HepG2 (cell line): ENCODE data around the gene ZMYND12. TPM values are rescaled to one million over a fixed set of nuclear protein-coding genes. Genes with fewer than 3 reads are reported as not detected.

Experiments used
- ATAC-seq: fragments of 200-7000 bp; cut with Tn5 transposase; 3 replicates; pipeline ENCODE4 v1.9.1; 2020; ENCODE audit warnings: mild to moderate bottlenecking, moderate library complexity
- BruUV-seq: library from RNA; stranded (reverse); fragments of 400-500 nt; replicated peaks from 2 replicates; lab custom pipeline; 2021; lab: Mats Ljungman, UMichigan
- CTCF ChIA-PET: fragments of 300-600 bp; formaldehyde crosslinking; extraction: SDS; loops from one replicate; lab custom pipeline; 2021; ENCODE audit warnings: low total read pairs, inconsistent platforms, low intra/inter-chr PET ratio; lab: Yijun Ruan, JAX
- POLR2A ChIA-PET: fragments of 350-600 bp; sonication (Branson Sonifier 250); formaldehyde crosslinking; loops from one replicate; lab custom pipeline; 2020; ENCODE audit warnings: antibody characterized with exemption, inconsistent platforms; lab: Yijun Ruan, JAX
- DNase-seq: peaks from one replicate; pipeline ENCODE4 v3.0.0-alpha.2; 2015; ENCODE audit warnings: low spot score
- FAIRE-seq: peaks from 3 replicates; lab custom pipeline; 2011; peaks lifted over from hg19 to GRCh38; lab: Jason Lieb, UNC
- H2AFZ ChIP-seq: one replicate; pipeline ENCODE4 v1.6.1; 2011; ENCODE audit warnings: low read length, inconsistent platforms
- H3K27ac ChIP-seq: fragments of 300-600 bp; 3 replicates; pipeline ENCODE4 v1.8.0; 2011; ENCODE audit warnings: mixed run types, mild to moderate bottlenecking, mixed read lengths, low read length, inconsistent platforms; ENCODE audit not compliant: insufficient read depth; ENCODE audit errors: extremely low read length
- H3K27me3 ChIP-seq, 2 experiments: fragments of 200-600 bp in 1 of 2; 2 replicates in 1 of 2; 3 replicates in 1 of 2; pipeline versions ENCODE4 v1.6.0 to v1.8.0; 2011; ENCODE audit warnings: low read length in 2 of 2, mild to moderate bottlenecking in 2 of 2, moderate library complexity in 2 of 2, inconsistent platforms in 1 of 2; ENCODE audit not compliant: insufficient read depth in 2 of 2, control insufficient read depth in 1 of 2
- H3K36me3 ChIP-seq, 2 experiments: fragments of 200-600 bp in 1 of 2; replicated peaks in 1 of 2; 2 replicates in 1 of 2; 3 replicates in 1 of 2; pipeline versions ENCODE4 v1.5.1 to v1.8.0; 2011; ENCODE audit warnings: low read length in 2 of 2, inconsistent platforms in 1 of 2; ENCODE audit not compliant: insufficient read depth in 2 of 2, control insufficient read depth in 1 of 2
- H3K4me1 ChIP-seq: 2 replicates; pipeline ENCODE4 v1.5.1; 2012; ENCODE audit warnings: low read length, inconsistent platforms; ENCODE audit not compliant: insufficient read depth
- H3K4me2 ChIP-seq: 2 replicates; pipeline ENCODE4 v1.6.0; 2011; ENCODE audit warnings: low read depth, low read length, inconsistent platforms
- H3K4me3 ChIP-seq, 3 experiments: fragments of 200-600 bp in 1 of 3; sonication (generic), shearing (Covaris generic) in 1 of 3; replicated peaks in 1 of 3; 2 replicates each; pipeline ENCODE4 v1.5.1; 2011 to 2016; ENCODE audit warnings: low read length in 3 of 3, inconsistent platforms in 2 of 3, low read depth in 2 of 3, mild to moderate bottlenecking in 2 of 3, control low read depth in 1 of 3, mixed read lengths in 1 of 3; ENCODE audit not compliant: insufficient read depth in 1 of 3
- H3K79me2 ChIP-seq: one replicate; pipeline ENCODE4 v1.6.1; 2011; ENCODE audit warnings: low read length, inconsistent platforms; ENCODE audit not compliant: insufficient read depth
- H3K9ac ChIP-seq: 2 replicates; pipeline ENCODE4 v1.6.0; 2011; ENCODE audit warnings: mild to moderate bottlenecking, low read depth, low read length, inconsistent platforms; ENCODE audit not compliant: insufficient read depth
- H3K9me3 ChIP-seq: 2 replicates; pipeline ENCODE4 v1.5.1; 2012; ENCODE audit warnings: mild to moderate bottlenecking, low read length
- H4K20me1 ChIP-seq: 2 replicates; pipeline ENCODE4 v1.6.0; 2011; ENCODE audit warnings: inconsistent platforms, mild to moderate bottlenecking, low read length, moderate library complexity; ENCODE audit not compliant: insufficient read depth
- FOXM1 ChIP-seq: sonication (generic); formaldehyde crosslinking; IDR thresholded peaks from 2 replicates; pipeline ENCODE4 v1.5.0; 2020; ENCODE audit warnings: missing genetic modification reagents
- HOXA7 ChIP-seq: sonication (generic); formaldehyde crosslinking; IDR thresholded peaks from 2 replicates; pipeline ENCODE4 v1.8.1; 2022; ENCODE audit warnings: mild to moderate bottlenecking, missing genetic modification reagents, moderate library complexity
- NR1H2 ChIP-seq: sonication (generic); formaldehyde crosslinking; IDR thresholded peaks from 2 replicates; pipeline ENCODE4 v1.8.1; 2022; ENCODE audit warnings: low read depth, missing genetic modification reagents, borderline replicate concordance
- SOX13 ChIP-seq, 3 experiments: fragments of 450-650 bp in 1 of 3; sonication (generic) in 1 of 3; formaldehyde crosslinking in 1 of 3; IDR thresholded peaks in 2 of 3; conservative IDR thresholded peaks in 1 of 3; 2 replicates each; pipeline versions ENCODE4 v1.5.0 to v1.6.1; 2016 to 2020; ENCODE audit warnings: antibody characterized with exemption in 1 of 3, mild to moderate bottlenecking in 1 of 3, missing compliant biosample characterization in 1 of 3, missing genetic modification reagents in 1 of 3, moderate library complexity in 1 of 3
- TBL1XR1 ChIP-seq: fragments of 150-350 bp; IDR thresholded peaks from 2 replicates; pipeline ENCODE4 v1.6.1; 2014; ENCODE audit warnings: borderline replicate concordance, low read length; ENCODE audit not compliant: partially characterized antibody
- ZNF460 ChIP-seq: sonication (generic); formaldehyde crosslinking; IDR thresholded peaks from 2 replicates; pipeline ENCODE4 v1.5.1; 2020; ENCODE audit warnings: missing genetic modification reagents, mild to moderate bottlenecking, borderline replicate concordance
- ZNF644 ChIP-seq: IDR thresholded peaks from 2 replicates; pipeline ENCODE4 v1.6.1; 2016; ENCODE audit warnings: low read depth
- WGBS: methylation state at CpG from one replicate; pipeline ENCODE4 v1.1.6; 2017; ENCODE audit warnings: low lambda C conversion rate; 5-methylcytosine and 5-hydroxymethylcytosine counted together
- in situ Hi-C: cut with HindIII; loops from 2 replicates; pipeline ENCODE4 v1.10.0; 2017; ENCODE audit warnings: low pct_unique_long_range_greater_than_20kb; ENCODE audit not compliant: extremely low pct_ligation_motif_present
- intact Hi-C: fragments of 100-400 bp; cut with micrococcal nuclease; formaldehyde crosslinking; loops from one replicate; pipeline ENCODE4 v1.10.0; 2022; ENCODE audit not compliant: unreplicated experiment
- polyA plus RNA-seq, 8 experiments: library from polyadenylated mRNA; depleted of rRNA in 3 of 8; stranded (reverse) in 7 of 8; unstranded in 1 of 8; fragments of >200 nt; fragmentation: Illumina TruSeq in 4 of 8; extraction: Trizol in 4 of 8; gene quantifications; 2 replicates each; pipeline versions ENCODE4 v1.2.1 to v1.2.3, GENCODE V29; 2011 to 2016; ENCODE audit warnings: low read depth in 4 of 8, missing spikeins in 1 of 8, mixed read lengths in 1 of 8; ENCODE audit not compliant: insufficient read depth in 1 of 8
- total RNA-seq, 5 experiments: library from RNA; depleted of rRNA; stranded (reverse); fragments of >200 nt; fragmentation: Illumina TruSeq; extraction: Trizol; gene quantifications; 2 replicates each; pipeline ENCODE4 v1.2.3, GENCODE V29; 2016; ENCODE audit warnings: low read depth in 1 of 5
- TF ChIP-seq, protein P1 (sequence below): sonication (generic); formaldehyde crosslinking; IDR thresholded peaks from 2 replicates; pipeline ENCODE4 v1.8.1; 2023; ENCODE audit warnings: mild to moderate bottlenecking, missing genetic modification reagents
- TF ChIP-seq, protein P2 (sequence below): IDR thresholded peaks from 2 replicates; pipeline ENCODE4 v1.6.1; 2016; ENCODE audit warnings: low read depth, borderline replicate concordance
- TF ChIP-seq, protein P3 (sequence below): sonication (generic); formaldehyde crosslinking; IDR thresholded peaks from 2 replicates; pipeline ENCODE4 v1.4.0; 2020; ENCODE audit warnings: missing genetic modification reagents, mild to moderate bottlenecking, borderline replicate concordance
- TF ChIP-seq, protein P4 (sequence below): sonication (generic); formaldehyde crosslinking; IDR thresholded peaks from 2 replicates; pipeline ENCODE4 v1.5.0; 2020; ENCODE audit warnings: mild to moderate bottlenecking, missing genetic modification reagents

The ZMYND12 gene
- total and polyA plus RNA-seq, 2 of the 13 experiments (the other 11 are each of a cell fraction or from before 2014, with no cell fraction given), result 0.13 to 0.71 TPM

DNA sequence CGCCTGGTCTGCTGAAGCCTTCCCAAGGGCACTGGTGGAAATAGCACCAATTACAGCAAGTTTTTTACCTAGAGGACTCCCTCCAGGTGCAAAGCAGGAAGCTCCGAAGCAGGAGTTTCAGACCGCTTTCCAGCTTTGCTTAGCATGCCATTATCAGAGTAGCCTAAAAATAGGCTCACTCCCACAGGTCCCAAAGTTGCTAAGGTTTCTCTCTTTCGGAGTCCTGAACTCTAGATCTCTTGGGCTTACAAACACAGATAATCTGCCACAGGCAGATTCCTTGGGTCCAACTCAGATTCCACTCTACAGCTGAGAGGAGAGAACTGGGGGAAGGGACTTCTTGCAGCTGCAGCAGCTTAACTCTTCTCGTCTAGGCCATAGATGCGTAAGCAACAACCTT is 22.5 kb downstream of the ZMYND12 start (continued):
- TF ChIP-seq, protein P1, sequence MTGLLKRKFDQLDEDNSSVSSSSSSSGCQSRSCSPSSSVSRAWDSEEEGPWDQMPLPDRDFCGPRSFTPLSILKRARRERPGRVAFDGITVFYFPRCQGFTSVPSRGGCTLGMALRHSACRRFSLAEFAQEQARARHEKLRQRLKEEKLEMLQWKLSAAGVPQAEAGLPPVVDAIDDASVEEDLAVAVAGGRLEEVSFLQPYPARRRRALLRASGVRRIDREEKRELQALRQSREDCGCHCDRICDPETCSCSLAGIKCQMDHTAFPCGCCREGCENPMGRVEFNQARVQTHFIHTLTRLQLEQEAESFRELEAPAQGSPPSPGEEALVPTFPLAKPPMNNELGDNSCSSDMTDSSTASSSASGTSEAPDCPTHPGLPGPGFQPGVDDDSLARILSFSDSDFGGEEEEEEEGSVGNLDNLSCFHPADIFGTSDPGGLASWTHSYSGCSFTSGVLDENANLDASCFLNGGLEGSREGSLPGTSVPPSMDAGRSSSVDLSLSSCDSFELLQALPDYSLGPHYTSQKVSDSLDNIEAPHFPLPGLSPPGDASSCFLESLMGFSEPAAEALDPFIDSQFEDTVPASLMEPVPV (CRISPR knock-in tag), result no peak
- TF ChIP-seq ZNF460 (CRISPR knock-in tag) (no peak), SOX13 (IDR thresholded peaks at IDR 0.05) (no peak), SOX13 (CRISPR knock-in tag; conservative IDR thresholded peaks at IDR 0.05 in 1 of 2, IDR thresholded peaks at IDR 0.05 in 1 of 2) (no peak), HOXA7 (CRISPR knock-in tag) (no peak)
- TF ChIP-seq, all 625 proteins: peak for 0

DNA sequence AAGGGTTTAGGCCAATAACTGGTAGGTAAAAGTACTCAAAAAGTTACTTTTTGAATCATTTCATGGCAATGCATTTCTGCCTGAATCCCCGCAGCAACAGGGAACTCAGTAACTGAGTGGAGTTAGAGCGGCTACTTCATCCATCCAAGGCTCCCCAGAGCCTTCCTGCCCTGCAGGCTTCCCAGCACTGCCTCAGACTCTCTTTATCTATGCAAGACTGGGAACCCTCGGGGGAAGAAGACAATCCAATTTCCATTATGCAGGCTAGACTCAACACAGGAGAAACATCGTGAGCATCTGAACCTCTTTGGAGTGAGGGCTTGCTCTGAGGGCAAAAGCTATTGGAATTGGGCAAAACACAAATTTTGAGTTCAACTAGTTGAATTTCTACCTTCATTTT is 23.1 kb downstream of the ZMYND12 start:
- no peaks in the 10 kb centered on the region for H3K9me3 ChIP-seq
- peaks cover 42% of the 10 kb centered on the region for H3K4me1 ChIP-seq
- H3K79me2 ChIP-seq, result no peaks in the 10 kb centered on the region
- intact Hi-C loops (no loop called here), in situ Hi-C loops (no loop called here)
- CTCF ChIA-PET, result no interaction called here
- no peak overlapping the region for H3K27ac ChIP-seq
- no peak overlapping the region for H3K4me2 ChIP-seq
- no TSS peak for BruUV-seq
- no peaks in the 10 kb centered on the region for H4K20me1 ChIP-seq
- H3K9ac ChIP-seq, result no peak overlapping the region
- no peak overlapping the region for H2AFZ ChIP-seq
- no peak overlapping the region for H3K4me3 ChIP-seq
- no peaks in the 10 kb centered on the region for H3K36me3 ChIP-seq
- no peak for FAIRE-seq
- ATAC-seq, result no peak
- no peak for DNase-seq
- WGBS, result 95% methylated on average over 4 of the region's 4 CpGs
- no peaks in the 10 kb centered on the region for H3K27me3 ChIP-seq
- POLR2A ChIA-PET, result no interaction called here
- TF ChIP-seq, protein P2, sequence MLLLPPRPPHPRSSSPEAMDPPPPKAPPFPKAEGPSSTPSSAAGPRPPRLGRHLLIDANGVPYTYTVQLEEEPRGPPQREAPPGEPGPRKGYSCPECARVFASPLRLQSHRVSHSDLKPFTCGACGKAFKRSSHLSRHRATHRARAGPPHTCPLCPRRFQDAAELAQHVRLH (CRISPR knock-in tag), result no peak
- TF ChIP-seq FOXM1 (no peak), ZNF644 (no peak), TBL1XR1 (no peak), NR1H2 (no peak)
- TF ChIP-seq, protein P3, sequence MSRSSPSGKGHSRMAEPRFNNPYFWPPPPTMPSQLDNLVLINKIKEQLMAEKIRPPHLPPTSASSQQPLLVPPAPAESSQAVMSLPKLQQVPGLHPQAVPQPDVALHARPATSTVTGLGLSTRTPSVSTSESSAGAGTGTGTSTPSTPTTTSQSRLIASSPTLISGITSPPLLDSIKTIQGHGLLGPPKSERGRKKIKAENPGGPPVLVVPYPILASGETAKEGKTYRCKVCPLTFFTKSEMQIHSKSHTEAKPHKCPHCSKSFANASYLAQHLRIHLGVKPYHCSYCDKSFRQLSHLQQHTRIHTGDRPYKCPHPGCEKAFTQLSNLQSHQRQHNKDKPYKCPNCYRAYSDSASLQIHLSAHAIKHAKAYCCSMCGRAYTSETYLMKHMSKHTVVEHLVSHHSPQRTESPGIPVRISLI (CRISPR knock-in tag), result no peak
- TF ChIP-seq, protein P4, sequence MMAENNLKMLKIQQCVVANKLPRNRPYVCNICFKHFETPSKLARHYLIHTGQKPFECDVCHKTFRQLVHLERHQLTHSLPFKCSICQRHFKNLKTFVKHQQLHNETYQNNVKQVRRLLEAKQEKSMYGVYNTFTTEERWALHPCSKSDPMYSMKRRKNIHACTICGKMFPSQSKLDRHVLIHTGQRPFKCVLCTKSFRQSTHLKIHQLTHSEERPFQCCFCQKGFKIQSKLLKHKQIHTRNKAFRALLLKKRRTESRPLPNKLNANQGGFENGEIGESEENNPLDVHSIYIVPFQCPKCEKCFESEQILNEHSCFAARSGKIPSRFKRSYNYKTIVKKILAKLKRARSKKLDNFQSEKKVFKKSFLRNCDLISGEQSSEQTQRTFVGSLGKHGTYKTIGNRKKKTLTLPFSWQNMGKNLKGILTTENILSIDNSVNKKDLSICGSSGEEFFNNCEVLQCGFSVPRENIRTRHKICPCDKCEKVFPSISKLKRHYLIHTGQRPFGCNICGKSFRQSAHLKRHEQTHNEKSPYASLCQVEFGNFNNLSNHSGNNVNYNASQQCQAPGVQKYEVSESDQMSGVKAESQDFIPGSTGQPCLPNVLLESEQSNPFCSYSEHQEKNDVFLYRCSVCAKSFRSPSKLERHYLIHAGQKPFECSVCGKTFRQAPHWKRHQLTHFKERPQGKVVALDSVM (CRISPR knock-in tag), result no peak
